GM20431 (cell line): ENCODE measurements around the gene INPP4B.
"Not testable (repeated sequence)": the region's sequence is repeated elsewhere in the genome, so short reads cannot be mapped to it uniquely, and the experiment has no call there.

Experiments used
- in situ Hi-C: fragments of 300-500 bp; cut with MseI, MboI; formaldehyde crosslinking; loops from one replicate; pipeline ENCODE4 v1.15.0; 2020; ENCODE audit warnings: low sequenced_read_pairs; ENCODE audit not compliant: unreplicated experiment

Gene INPP4B

DNA sequence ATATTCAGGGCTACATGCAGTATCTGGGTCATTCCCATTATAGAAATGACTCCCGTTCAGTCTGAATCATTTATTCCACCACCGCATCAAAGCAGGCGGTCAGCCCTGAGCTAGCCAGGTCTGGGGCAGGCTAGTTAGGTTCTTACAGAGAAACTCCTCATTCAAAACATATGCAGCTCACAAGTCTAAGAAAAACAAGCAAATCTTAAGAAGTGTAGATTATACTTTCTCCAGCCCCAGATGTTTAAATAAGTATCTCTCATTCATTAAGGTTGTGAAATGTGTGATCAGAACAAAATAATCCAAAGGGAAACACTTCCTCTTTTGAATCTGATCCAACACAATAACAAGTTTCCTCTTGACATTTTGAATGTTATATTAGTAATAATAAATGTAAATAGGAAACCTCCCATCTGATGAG lies 441.9 kb downstream of the INPP4B start:
- in situ Hi-C loops = no loop called here

DNA sequence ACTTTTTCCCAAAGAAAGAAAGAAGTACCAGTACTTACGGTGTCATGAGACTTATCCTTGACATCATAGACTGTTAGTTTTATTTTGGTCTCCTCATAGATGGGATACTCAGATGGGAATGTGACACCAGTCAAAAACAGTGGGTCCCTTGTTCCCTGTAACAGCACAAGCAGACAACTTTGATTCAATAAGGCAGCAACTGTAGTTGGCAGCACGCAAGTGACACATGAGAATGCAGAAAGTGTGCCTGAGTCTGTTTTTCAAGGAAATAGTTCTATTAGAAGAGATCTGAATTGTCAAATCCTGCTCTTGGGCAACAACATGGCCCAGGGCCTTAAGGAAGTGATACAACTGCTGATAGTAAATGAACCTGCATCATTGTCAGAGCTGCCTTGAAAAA lies 443.2 kb downstream of the INPP4B start:
- in situ Hi-C loops = no loop called here

DNA sequence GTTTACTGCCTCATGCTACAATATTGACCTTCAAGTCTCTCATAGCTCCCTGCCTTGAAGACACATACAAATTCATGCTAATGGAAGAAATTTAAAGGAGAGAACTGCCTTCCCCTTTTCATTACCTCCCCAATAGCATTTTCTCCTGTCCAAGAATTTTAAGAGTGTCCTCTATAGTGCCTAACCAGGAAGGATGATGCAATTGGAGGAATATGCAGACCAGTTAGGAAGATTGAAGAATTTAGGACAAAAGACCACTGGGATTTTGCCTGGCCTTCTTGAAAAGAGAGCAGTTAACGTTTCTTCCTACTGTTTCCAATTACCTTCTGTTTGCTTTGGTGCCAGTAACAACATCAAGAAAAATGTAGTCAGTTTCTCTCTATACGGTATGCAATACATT lies 443.9 kb downstream of the INPP4B start:
- in situ Hi-C loops = no loop called here

DNA sequence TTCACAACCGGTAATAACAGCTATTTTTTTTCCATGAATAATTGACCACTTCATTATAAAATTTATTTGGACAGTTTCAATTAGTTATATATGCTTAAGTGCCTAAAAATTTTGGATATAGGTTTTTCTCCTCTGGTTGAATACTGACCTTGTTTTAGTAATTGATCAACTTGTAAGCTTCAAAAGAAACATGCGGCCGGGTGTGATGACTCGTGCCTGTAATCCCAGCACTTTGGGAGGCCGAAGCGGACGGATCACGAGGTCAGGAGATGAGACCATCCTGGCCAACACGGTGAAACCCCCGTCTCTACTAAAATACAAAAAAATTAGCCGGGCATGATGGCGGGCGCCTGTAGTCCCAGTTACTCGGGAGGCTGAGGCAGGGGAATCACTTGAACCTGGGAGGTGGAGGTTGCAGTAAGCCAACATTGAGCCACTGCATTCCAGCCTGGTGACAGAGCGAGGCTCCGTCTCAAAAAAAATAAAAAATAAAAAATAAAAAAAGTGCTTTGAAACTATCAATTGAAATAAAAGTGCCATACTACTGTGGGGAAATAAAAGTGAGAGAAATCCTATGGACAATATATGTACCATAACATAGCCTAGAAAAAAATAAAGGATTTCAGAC lies 448.6 kb downstream of the INPP4B start:
- in situ Hi-C loops = not testable (repeated sequence)

DNA sequence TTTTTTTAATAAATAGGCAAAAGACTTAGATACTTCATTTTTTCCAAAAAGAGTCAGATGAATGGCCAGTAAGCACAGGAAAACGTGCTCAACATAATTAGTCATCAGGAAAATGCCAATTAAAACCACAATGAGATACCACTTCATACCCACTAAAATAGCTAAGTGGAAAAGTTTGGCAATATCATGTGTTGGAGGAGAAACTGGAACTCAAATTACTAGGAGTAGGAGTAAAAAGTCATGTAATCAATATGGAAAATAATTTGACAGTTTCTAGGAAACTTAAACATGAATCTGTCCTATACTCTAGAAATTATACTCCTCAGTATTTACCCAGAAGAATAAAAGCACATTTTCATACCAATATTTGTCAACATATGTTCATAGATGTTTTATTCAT lies 449.8 kb downstream of the INPP4B start:
- in situ Hi-C loops = no loop called here

DNA sequence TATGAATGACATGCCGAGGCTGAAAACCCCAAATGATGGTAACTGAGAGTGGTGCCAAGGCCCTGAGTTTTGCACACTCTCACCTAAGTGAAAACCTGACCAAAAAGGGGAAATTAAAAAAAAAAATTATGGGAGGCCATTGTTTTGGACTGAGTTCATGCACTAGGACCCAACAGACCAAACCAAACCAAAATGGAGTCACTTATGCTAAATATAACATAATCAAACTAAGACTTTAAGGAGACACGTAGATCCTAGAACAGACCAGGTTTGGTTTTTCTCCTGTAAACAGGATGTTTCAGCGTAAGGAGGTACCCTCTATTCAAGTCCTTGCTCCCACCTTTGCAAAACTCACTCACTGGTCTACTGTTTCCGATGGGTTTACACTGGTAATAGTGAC lies 453.0 kb downstream of the INPP4B start:
- in situ Hi-C loops = no loop called here

DNA sequence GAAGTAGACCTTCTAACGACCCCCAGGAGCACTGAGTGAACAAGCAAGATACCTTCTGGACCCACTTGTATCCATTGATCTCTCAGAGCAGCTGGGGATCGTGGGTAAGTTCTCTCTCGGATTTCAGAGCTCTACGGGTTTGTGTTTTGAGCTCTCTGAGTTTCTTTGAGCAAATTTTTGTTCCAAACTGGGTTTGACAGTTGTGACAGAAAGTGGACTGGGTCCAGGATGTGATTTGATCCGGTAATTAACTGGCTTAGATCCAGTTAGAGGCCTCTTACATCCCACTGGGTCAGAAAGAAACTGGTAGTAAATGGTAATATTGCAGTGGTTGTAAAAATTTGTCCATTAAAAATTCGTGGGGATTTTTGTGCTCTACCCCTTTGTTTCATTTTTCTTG lies 459.2 kb downstream of the INPP4B start:
- in situ Hi-C loops = no loop called here

DNA sequence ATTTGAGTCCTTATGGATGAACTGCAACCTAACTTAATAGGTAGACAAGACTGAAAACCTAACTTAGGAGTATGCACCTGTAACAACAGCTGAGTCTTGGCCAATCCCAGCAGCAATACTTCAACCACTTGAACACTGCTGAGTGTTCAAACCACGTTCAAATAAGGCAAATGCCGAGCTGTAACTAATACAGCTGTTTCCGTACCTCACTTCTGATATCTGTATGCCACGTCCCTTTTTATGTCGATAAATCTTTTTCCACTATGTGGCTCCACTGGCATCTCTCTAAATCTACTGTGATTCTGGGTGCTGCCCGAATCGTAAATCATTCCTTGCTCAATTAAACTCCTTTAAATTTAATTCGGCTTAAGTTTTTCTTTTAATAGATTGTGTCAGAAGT lies 459.7 kb downstream of the INPP4B start:
- in situ Hi-C loops = no loop called here

DNA sequence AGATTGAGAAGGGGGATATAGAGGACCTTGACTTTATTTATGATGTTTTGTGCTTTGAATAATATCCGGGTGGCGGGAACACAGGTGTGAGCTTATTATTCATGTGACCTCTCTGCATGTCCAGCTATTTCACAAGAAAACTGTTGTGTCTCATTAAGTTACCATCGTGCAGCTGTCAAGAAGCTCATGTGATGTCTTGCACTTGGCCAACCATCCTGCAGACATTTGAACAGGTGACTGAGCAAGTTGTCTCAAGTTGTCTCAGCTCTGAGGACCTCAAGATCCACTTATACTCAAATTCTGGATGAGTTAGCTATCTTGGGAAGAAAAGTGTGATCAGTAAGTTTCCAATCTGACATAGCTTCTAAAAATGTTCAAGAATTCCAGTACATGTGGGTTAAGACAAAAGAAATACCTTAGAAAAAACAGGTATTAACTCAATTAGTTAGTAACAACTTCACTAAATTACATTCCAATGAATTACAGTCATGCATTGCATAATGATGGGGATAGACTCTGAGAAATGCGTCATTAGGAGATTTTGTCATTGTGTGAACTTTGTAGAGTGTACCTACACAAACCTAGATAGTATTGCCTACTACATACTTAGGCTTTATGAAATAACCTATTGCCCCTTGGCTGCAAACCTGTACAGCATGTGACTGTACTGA lies 462.2 kb downstream of the INPP4B start:
- in situ Hi-C loops = no loop called here

DNA sequence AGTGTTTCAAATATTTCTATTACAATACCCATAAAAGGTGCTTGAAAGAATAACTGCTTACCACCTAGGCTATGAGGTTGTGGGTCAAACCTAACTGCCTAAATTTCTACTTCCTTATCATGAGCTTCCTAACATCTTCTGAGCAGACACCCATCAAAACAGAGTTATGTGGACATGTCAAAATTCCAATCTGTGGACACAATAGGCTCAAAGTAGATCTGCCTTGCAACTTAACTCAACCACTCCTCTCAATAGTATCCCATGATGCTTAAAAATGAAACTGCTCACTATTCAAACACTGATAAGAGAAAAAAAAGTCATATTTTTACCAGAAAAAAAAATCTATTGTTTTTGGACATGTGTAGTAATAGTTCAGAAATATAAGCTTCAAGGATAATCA lies 462.7 kb downstream of the INPP4B start:
- in situ Hi-C loops = no loop called here

DNA sequence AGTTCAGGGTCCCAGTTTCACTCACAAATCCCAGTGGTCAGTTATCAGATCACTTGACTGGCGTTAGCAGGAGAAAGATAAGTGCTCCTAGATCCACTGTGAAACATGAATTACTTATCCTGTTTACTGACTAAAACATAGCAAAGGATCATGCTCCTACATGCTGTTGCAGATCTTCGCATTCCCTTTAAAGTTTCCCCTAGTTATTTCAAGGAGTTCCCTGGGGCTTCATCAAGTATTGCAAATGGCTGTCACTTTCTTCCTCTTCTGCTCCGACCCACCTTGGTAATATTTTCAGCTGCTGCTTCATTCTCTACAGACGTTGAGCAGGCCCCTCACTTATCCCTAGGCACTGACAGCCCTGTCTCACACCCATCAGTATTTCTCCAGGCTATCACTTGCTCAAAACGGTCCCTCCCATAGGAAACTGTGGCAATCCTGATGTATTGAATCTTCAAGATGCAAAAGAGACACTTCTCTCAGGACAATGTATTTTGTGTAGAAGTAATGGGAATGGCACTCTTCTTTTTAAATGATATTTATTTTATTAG lies 466.0 kb downstream of the INPP4B start:
- in situ Hi-C loops = no loop called here

DNA sequence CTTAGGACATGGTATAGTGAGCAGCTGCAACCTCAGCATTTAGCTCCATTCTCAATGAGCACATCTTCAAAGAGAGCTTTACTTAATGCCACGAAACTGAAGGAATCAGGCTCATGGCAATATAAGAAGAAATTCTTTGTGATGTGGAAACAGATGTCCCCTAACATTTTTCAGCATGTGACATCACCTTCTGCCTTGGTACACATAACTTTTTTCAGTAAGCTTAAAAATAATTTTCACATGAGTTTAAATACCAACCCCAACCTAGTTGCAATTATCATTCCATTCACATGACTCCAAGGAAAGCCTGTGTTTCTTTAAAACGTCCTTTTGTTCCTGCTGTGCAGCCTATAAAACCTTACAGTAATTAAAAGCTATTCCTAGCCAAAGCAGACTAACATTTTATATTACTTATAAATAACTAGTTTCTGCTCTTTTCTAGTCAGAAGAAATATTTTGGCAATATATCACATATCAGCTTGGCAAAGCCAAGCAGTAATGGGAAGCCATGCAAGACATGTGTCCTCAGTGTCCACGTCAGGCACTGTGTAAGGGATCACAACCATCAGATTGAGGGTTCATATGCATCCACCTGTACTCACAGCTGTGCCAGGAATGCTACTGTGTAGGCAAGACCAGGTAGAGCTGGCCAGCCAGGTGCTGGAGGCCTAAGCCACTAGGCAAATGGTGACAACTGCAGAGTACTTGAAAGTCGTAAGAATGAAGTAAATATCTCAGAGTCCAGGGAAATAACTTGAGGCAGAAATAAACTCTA lies 466.6 kb downstream of the INPP4B start:
- in situ Hi-C loops = no loop called here

DNA sequence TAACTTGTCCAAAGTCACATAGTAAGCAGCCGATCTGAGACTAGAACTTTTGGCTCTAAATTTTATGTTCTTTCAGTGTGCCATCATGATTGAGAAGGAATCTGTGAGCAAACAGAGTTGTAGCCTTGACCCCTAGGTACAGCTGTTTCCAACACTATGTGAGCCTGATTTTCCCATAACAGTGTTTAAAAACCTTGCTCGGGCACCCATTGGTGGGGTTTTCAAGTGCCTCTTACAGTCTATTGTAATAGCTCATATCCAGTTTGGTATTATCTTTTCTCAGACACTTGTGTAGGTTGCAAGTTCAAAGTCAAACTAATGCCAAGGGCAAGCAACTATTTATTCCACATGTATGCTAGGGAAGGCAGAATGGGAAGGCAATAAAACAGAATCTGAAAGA lies 467.9 kb downstream of the INPP4B start:
- in situ Hi-C loops = no loop called here

DNA sequence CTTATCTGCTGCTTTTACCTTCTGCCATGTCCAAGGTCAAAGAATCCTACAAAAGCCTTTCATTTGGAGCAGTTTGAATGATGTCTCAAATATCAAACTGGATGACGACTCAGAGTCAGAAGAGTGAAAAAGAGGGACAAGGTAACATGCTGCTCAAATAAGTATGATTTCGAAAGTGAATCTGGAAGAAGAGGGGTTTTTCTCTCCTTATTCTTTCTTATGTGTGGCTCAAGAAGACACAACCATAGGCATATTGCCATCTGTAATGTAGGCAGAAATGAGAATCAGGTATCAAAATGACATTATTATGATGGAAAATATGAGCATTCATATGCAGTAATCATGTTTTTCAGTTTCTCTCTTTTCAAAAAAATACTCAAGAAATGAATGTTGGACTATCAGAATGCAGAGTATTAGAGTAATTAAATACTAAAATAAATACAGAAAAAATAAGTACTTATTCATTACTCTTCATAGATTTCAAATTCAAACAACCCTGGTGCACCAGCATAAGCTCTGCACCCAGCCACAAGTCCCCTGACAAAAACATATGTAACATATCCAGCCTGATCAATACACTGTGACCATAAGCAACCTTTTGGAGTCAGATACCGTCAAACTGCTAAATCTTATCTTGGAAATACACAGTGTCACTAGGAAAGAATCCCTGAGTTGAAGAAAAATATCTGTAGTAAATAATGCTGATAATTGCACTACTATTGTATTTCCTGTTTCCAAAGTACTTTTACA lies 468.6 kb downstream of the INPP4B start:
- in situ Hi-C loops = no loop called here

DNA sequence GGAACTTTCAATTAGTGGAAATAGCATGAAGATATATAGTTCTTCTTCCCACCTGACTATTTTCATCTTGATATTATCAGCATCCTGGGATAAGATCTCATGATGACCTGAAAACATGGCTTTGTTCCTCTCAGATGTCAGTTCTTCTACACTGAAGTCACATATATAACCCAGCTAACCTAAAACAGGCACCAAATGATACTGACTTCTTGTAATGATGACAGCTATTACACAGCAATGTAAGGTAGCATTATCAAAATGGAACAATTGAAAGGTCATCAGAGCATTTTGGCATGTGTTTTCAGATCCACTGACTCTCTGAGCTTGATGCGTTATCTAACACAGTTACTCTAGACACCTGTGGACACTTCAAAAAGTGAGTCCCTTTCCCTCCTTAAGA lies 469.9 kb downstream of the INPP4B start:
- in situ Hi-C loops = no loop called here

DNA sequence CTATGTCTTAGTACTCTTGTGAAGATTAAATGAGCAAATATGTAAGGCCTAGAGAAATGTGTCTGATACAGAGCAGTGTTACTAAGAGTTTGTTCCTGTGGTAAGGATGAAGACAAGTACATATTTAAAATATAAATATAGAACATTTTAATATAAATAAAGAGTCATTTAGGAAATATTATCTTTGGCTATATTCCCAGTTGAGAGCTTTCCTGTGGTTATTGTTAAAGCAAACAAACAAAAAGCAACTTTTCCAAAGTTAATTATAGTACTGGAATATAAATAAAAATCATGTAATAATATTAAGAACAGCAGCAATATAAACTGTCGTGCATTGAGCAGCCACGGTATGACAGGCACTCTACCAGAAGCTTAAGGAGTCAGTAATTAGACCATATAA lies 472.5 kb downstream of the INPP4B start:
- in situ Hi-C loops = no loop called here

DNA sequence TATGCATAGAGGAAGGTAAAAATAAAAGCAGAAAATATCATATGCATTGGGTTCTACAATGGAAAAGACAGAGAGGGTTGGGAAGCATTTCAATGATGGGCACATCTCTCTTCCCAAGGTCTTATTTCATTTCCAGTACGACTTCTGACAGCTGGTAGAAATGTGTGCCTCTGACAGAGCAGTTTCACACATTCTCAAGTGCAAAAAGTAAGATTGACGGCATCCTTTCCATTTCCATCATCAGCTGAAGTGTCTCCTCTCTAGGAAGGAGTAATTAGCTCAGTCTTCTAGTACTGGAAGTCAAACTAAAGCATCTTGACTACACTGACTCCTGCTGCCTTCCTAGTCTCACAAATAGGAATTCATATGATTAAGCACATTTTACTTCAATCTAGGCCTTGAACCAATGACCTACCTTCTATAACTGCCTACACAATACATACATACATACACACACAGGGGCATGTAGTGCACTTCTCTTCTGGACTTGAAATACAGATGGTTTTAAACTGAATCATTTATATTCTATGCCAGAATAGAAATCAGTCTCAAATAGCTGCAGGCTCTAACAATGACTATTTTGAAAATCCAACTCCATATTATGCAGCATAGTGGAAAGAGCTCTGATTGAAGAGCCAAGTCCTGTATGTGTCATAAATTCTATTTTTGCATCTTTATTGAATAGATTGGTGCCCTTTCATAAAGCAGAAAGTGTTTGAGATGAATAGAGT lies 473.4 kb downstream of the INPP4B start:
- in situ Hi-C loops = no loop called here

DNA sequence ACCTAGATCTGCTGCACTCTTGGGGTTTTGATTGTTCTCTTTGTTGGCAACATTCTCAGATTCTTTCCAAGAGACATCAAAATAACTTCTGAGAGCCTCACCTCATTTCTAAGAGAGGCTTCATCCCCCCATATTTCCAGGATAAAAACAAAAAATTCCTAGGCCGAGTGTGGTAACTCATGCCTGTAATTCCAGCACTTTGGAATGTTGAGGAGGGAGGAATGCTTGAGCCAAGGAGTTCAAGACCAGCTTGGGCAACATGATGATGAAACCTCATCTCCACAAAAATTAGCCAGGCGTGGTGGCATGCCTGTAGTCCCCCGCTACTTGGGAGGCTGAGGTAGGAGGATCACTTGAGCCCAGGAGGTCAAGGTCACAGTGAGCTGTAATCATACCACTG lies 477.0 kb downstream of the INPP4B start:
- in situ Hi-C loops = no loop called here

DNA sequence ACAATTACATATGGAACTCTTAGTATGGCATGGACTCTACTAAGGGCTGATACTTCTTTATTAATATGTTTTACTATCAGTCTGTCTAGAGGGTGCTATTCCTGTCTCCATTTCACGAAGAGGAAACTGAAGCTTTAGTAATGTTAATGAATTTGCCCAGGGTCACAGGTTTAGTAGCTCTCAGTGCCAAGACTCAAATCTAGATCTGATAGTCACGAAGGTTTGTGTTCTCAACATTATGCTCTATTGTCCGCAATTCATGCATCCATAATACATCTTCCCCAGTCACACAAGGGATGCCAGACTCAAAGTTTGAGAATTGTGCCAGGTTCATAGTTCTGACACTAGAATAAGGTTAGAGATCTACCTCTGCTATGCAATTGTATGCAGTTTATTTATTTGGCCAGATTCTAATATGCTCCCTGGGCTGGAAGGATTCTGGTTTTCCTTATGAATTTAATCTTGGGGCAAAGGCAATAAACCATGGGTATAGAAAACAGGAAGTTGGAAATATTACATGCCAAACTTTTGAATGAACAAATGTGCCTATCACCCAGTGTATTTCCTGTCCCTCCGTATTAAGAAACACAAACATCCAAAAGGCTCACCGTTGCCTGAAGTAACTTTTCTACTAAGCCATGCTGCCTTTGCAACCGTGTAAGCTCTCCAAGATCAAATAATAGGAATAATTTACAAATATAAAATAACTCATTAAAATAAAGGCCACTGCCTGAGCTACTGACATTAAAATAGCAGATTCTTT lies 478.5 kb downstream of the INPP4B start:
- in situ Hi-C loops = no loop called here
